Forelimb muscle (tissue), 1 donor: ENCODE data around the gene ZNF532. TPM values are rescaled to one million over a fixed set of nuclear protein-coding genes. Genes with fewer than 3 reads are reported as not detected.

Experiments used
- DNase-seq: peaks from one replicate; pipeline ENCODE4 v3.0.0-alpha.2; 2013; ENCODE audit warnings: low read depth
- polyA plus RNA-seq: library from polyadenylated mRNA; unstranded; fragments of 120-200 nt; gene quantifications from one replicate; pipeline ENCODE4 v1.2.1, GENCODE V29; 2013; ENCODE audit not compliant: insufficient read length

ZNF532 gene
- polyA plus RNA-seq, 1 donor, result 54.2 TPM

DNA sequence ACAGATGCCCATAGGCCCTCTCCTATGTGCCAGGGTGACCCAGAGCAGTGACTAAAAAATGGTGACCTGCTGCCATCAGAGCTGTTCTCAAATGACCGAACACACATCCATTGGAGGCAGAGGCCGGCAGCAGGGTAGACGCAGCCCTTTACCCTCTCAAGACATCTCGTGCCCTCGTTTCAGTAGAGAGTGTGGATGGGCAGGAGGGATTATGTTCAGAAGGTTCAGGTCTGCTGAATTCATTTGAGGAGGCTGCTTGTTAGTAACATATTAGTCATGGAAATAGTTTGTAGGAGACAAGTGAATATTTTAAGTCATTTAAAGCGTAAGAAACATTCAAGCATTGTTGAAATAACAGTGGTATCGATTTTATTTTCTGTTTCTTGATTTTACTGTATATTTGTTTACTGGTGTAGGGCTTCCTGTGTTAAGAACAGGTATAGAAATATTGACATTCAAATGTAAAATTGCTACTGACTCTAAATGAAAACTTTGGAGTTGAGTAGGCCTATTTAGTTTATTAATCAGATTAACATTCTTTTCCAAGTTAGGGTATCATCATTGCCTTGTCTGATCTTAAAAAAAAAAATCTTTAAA is 82.6 kb downstream of the ZNF532 start:
- no peak for DNase-seq

DNA sequence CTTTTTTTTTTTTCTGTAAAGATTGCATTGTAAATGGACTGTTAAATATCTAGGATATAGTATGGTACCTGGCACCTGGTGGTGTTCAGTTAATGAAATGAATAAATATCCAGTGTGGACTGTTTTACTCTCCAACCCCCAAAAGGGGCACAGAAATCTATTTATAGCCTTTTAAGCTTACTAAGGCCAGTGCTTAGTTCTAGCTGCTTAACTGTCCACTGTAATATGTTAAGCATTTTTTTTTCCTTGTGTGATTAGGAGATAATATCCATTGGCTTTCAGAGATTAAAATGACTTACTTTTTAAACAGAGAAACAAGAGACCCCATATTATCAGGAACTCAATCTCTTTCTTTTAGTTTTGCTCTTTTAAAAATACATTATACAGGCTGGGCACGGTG is 84.4 kb downstream of the ZNF532 start:
- DNase-seq, result no peak

DNA sequence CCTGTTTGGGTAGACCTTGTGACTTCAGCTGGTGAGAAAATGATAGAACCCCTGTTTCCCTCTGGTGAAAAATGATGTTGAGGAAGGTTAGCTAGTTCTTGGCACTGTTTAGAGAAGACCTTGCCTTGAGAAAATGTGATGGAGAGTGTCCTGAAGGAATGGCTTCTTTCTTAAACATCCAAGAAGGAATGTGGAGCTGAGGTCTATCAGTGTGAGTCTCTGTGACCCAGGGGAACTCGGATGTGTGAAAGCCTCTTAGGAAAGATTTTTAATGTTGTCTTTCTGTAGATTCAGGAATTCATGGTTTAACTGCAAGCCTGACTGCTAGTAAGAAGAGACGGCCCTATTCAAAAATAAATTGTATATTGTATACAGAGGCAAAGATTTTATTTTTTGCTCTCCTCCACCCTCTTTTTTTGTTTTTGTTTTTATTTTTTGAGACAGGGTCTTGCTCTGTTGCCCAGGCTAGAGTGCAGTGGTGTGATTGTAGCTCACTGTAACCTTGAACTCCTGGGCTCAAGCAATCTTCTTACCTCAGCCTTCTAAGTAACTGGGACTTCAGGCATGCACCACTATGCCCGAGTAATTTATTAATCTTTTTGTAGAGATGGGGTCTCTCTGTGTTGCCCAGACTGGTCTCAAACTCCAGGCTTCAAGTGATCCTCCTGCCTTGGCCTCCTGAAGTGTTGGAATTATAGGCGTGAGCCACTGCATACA is 87.5 kb downstream of the ZNF532 start:
- DNase-seq, result no peak

DNA sequence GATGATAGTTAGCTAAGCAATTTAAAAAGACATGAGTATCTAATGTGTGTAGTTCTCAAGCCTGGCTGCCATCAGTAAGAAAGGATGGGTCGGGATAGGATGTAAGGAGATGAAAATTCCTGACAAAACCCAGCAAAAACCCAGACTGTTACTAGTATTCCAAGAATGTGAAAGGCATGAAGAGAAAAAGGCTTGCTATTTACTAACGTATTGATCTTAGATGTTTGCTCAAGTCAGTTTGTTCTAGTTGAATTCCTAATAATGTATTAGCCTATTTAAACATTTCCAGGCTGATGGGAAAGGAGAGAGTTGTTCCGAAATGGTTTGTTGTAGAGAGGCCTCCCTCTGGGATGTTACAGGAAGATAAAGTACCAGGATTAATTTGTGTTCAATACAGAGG is 88.2 kb downstream of the ZNF532 start:
- no peak for DNase-seq

- DNase-seq, result no peak
Observed at GRCh38 chr18:58953627-58954026, 89.0 kb downstream of the ZNF532 start.

- DNase-seq, result no peak
Observed at GRCh38 chr18:58955001-58955400, 90.3 kb downstream of the ZNF532 start.

GRCh38 chr18:58955738-58956137 is 91.1 kb downstream of the ZNF532 start:
- no peak for DNase-seq

DNA sequence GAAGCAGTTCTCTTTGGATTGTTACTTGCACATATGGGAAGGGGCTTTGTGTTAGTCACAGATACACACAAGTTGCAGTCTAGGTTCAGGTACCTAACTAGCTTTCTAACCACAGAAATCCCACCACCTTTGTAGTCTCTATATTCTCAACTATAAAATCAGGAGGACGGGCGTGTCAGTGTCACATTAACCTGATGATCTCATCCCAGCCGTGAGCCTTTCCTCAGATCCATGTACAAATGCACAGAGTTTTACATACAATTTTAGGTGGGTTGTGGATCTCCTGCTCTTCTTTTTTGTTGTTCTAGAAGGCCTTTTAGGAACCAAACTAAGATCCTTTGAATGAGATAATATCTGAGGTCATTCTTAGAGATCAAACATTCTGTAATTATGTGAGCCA is 94.0 kb downstream of the ZNF532 start:
- DNase-seq, result no peak

DNA sequence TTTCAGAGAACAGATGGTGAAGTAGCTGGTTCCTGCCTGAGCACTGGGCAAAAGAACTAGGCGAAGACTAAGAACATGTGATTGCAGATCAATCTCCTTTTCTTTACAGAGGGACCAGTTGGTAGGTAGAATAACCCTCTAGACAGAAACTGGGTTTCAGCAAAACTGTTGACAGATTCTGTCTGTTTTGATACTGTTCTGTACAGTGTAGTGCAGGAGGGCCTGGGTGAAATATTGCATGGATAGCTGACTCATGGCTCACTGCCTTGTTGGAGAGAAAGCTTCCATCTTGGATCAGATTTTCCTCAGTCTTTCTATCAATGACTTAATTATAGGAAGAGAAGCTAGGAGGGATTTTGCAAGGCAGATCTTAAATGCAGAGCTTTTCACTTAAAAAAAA is 95.8 kb downstream of the ZNF532 start:
- DNase-seq, result no peak

DNA sequence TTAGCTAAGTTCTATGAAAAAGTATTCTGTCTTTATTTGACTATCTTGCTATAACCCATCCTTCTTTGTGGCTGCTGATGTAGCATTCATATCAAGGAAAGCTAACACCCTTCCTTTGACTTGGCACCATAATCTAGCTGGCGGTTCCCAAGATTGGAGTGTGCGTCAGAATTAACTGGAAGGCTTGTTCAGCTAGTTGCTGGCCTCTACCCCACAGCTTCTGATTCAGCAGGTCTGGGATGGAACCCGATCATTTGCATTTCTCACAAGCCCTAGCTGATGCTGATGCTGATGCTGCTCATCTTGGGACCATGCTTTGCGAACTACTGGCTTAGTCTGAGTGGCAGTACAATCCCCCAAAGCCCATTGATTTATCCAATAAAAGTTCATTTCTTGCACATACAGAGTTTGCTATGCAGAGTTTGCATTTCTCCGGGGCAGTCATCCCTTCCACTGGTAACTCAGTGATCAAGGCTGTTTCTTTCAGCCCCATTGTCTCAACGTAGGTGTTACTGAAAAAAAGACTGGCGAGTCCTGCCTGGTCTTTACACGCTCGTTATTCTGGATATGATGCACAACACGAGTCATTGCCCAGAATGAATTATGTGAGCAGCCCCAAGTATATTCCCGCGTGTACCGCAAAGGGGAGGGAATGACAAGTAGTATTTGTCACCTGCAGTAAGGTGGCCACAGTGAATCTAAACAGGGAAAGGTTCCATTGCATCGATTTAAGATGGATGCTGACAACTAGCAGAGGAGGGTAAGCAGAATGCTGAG is 96.5 kb downstream of the ZNF532 start:
- DNase-seq, result no peak

- no peak for DNase-seq
Observed at GRCh38 chr18:58962336-58962735, 97.7 kb downstream of the ZNF532 start.

DNA sequence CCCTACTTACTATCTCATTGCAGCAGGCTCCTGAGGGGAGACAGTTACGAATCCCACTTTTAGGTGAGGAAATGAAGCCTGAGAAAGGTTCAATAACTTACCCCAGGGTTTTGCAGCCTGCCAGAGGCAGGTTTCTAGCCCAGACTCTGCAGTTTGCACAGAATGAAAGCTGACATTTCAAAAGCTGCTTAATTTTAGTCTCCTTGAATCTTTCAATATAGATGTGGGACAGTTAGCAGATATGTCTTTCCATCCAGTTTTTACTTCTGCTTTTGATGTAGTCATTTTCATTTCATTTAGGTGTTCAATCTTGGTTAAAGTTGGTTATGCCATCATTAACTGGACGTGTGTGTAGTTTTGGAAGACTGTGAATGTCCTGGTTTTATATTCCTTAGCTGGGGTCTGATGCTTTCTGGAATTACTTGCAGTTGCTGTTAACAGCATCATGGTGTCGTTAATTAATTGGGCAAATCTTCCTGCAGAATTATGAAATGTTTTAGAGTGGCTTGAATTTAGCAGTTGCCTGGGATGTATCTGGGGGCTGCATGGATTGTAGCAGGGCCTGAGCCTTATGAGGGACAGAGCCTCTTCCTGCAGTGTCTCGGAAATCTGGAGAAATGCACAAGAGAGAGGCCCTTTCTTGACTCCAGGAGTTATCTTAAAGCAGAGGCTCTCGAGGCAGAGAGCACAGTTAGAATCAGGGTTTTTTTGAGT is 100.8 kb downstream of the ZNF532 start:
- DNase-seq, result no peak

- no peak for DNase-seq
Observed at GRCh38 chr18:58966005-58966677, 101.5 kb downstream of the ZNF532 start.

- no peak for DNase-seq
Observed at GRCh38 chr18:58966704-58967103, 102.0 kb downstream of the ZNF532 start.

GRCh38 chr18:58967751-58968254 is 103.1 kb downstream of the ZNF532 start:
- no peak for DNase-seq

DNA sequence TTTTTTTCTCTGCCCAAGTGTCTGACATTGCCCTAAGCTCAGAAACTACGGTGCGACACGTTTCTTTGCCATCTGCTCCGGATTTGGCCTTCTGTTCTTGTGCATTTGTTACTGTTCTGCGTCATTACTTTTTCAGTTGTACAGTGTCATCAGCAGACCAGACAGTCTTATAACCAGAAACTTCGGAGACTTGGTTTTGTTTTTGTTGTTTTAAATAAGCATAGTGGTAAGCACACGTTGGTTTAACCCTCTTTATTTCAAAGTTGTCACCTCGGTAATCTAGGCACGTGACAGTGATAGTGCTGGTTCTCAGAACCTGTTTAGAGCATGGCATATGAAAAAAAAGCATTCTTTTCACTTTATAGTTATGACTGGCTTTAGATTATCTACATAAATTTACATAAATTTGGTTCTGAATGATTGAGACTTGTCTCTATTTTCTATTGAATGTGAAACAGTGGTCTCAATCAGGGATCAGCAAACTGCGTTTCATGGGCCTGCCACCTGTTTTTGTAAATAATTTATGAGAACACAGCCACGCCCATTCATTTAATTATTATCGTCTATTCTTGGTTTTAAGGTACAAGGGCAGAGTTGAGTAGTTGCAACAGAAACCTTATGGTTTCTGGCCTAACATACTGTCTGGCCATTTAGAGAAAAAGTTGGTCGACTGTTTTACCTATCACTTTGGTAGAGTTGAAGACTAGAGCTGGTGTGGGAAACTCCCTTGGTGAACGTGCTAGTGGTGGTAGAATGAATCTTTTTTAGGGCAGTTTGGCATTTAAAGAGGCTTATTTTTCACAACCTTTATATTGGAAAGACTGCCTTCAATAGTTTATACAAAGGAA is 106.5 kb downstream of the ZNF532 start:
- no peak for DNase-seq

DNA sequence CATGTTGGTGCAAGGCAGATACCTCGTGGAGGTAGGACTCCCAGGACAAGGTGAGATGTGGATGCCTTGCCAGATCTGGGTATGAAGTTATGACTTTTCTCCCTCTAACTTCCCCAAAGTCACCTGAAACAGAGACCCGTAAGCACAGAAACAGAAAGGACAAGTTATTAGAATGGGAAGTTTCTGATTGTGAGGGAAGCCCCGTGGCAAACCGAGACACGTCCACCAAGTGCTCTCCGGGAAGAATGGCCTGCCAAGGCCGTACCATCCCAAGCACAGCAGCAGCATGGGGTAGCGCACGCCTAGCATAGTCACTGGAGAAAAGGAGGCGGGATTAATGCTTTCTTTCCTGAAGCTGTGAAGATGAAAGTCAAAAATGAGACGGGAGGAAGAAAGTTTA is 110.6 kb downstream of the ZNF532 start:
- DNase-seq, result no peak

DNA sequence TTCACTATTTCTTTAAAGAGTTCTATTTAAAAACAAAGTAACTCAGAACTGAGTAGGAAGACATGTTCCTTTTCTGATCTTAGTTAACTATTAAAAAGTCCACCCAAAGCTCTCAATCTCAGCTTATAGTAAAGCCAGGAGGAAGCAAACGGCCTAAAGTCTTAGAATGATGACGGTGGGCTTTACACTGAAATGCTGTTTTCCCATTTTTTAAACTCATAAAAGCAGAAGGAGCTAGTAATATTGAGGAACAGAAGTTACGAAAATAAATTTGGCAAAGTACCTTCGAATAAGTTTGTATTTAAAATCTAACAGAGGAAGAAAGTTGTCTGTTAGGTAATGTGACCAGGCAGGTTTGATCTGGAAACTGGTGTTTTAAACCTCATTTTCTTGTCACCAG is 111.1 kb downstream of the ZNF532 start:
- no peak for DNase-seq

- DNase-seq, result no peak
Observed at GRCh38 chr18:58977223-58977622, 112.5 kb downstream of the ZNF532 start.

- no peak for DNase-seq
Observed at GRCh38 chr18:58977801-58978200, 113.1 kb downstream of the ZNF532 start.

DNA sequence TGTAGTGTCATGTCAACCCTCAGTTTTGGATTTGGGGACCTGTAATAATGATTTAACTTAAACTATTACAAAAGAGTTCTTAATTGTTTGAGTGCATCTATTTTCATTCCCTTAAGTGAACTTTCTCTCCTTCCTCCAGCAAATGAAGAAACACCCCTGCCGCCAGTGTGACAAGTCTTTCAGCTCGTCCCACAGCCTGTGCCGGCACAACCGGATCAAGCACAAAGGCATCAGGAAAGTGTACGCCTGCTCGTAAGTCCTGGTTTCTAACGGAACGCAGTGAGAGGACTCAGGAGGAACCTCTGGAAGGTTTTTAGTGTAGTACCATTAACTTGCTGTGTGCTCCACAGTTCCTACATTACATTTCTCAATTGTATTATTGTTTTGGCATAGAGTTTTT is 114.2 kb downstream of the ZNF532 start:
- DNase-seq, result no peak
